Erythroblast (primary cell): ENCODE data around the gene ITPR2.

Experiments used
- GATA1 ChIP-seq: IDR thresholded peaks from 2 replicates; pipeline ENCODE4 v1.6.1; 2011; ENCODE audit warnings: low read depth, mild to moderate bottlenecking, control low read depth, low read length, moderate library complexity
- POLR2A ChIP-seq: IDR thresholded peaks from 2 replicates; pipeline ENCODE4 v1.6.1; 2011; ENCODE audit warnings: mild to moderate bottlenecking, low read length

- TF ChIP-seq POLR2A, result no peak
- TF ChIP-seq GATA1, result no peak
Measured at GRCh38 chr12:26340649-26341048, 492.3 kb downstream of the ITPR2 start.
